Measurements from ENCODE around the gene CASP7. TPM values are rescaled to one million over a fixed set of nuclear protein-coding genes. Genes with fewer than 3 reads are reported as not detected.

CASP7 gene
- total RNA-seq, 1 experiment from 2014 or later: 4.7 TPM

DNA sequence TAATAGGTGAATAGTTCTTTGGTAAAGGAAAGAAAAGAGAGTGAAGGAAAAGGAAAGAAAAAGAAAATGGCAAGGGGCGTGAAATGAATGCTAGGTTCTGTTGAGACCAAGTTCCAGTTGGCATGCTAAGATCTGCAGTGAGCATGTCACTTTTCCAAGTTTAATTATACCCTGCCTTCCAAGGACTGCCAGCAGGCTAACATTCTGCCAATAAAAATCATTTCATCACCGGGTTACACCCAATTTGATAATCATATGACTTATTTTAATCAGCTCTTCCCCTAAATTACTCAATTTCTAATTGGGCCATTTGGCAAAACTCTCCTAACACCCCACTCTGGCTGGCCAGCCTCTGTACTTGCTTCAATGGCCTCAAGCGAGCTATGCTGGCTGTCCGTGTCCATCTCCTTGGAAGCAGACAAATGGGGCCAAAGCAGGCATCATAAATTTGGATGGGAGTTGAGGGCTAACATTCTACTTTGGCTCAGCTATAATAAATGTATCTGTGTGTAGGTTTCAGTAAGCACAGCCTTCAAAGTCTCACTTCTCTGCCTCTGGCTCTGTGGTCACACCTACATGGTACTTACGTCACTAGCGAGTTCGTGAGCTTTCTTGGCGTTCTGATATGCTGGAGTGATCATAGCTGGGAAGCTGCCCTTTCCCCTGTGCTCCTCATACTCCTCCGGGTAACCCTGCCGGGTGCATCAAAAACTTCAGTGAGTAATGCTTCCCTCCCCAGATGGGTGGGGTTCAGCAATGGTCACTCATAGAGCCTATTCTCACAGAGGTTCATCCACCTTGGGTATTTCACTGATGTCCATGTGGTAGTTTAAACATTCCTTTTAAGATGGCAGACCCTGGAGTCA is 33.1 kb upstream of the CASP7 start:
- no peak overlapping the region for H3K23ac ChIP-seq (ENCODE audit: insufficient read length, low read depth, low read length)
- no peaks in the 10 kb centered on the region for H3K4me1 ChIP-seq (ENCODE audit: insufficient read depth, low read length)
- H2BK15ac ChIP-seq (ENCODE audit: low read depth, low read length): no peak overlapping the region
- H4K5ac ChIP-seq (ENCODE audit: insufficient read length, low read depth, low read length): no peak overlapping the region
- no peak overlapping the region for H3K27ac Mint-ChIP-seq
- peaks cover 8% of the 10 kb centered on the region for H3K27me3 Mint-ChIP-seq (ENCODE audit: low read depth)
- no CpG with 5 or more reads among the region's 10 CpGs for WGBS (ENCODE audit: extremely low coverage, insufficient read length, low lambda C conversion rate)
- no peaks in the 10 kb centered on the region for H3K79me1 ChIP-seq (ENCODE audit: insufficient read depth, low read depth, low read length, poor library complexity, severe bottlenecking)
- H3K23me2 ChIP-seq (ENCODE audit: insufficient read length, low read depth, low read length, poor library complexity, severe bottlenecking): no peaks in the 10 kb centered on the region
- no peaks in the 10 kb centered on the region for H3K79me2 ChIP-seq (ENCODE audit: insufficient read depth, low read length)
- no peaks in the 10 kb centered on the region for H3K27me3 ChIP-seq (ENCODE audit: insufficient read depth, low read length)
- H2AK5ac ChIP-seq (ENCODE audit: insufficient read length, low read length): no peak overlapping the region
- no peaks in the 10 kb centered on the region for H4K20me1 ChIP-seq (ENCODE audit: control insufficient read depth, insufficient read depth, insufficient read length)
- H3K18ac ChIP-seq (ENCODE audit: insufficient read length, low read depth, low read length): no peak overlapping the region
- no peaks in the 10 kb centered on the region for H3K36me3 Mint-ChIP-seq (ENCODE audit: insufficient read depth in 1 of 3, low read depth in 3 of 3)
- TF ChIP-seq, protein P1, sequence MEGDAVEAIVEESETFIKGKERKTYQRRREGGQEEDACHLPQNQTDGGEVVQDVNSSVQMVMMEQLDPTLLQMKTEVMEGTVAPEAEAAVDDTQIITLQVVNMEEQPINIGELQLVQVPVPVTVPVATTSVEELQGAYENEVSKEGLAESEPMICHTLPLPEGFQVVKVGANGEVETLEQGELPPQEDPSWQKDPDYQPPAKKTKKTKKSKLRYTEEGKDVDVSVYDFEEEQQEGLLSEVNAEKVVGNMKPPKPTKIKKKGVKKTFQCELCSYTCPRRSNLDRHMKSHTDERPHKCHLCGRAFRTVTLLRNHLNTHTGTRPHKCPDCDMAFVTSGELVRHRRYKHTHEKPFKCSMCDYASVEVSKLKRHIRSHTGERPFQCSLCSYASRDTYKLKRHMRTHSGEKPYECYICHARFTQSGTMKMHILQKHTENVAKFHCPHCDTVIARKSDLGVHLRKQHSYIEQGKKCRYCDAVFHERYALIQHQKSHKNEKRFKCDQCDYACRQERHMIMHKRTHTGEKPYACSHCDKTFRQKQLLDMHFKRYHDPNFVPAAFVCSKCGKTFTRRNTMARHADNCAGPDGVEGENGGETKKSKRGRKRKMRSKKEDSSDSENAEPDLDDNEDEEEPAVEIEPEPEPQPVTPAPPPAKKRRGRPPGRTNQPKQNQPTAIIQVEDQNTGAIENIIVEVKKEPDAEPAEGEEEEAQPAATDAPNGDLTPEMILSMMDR (conservative IDR thresholded peaks at IDR 0.05): no peak
- H3T11ph ChIP-seq (ENCODE audit: low read length): no peak overlapping the region
- H2BK5ac ChIP-seq (ENCODE audit: insufficient read length, low read length): no peak overlapping the region
- H3K9ac ChIP-seq (ENCODE audit: extremely low read depth, insufficient read length, low read length): no peak overlapping the region
- no peaks in the 10 kb centered on the region for H3K9me3 ChIP-seq (ENCODE audit: control insufficient read depth, low read depth, low read length)
- H3K4me2 ChIP-seq (ENCODE audit: insufficient read depth, insufficient read length, low read length): no peak overlapping the region
- no peak overlapping the region for H3K27ac ChIP-seq (ENCODE audit: insufficient read length, low read depth, low read length)
- H3K14ac ChIP-seq (ENCODE audit: insufficient read depth, low read length): no peak overlapping the region
- H4K91ac ChIP-seq (ENCODE audit: insufficient read length, low read depth, low read length): no peak overlapping the region
- no peak overlapping the region for H3K4me3 Mint-ChIP-seq
- H3K4ac ChIP-seq (ENCODE audit: low read depth, low read length): no peak overlapping the region
- H3K4me1 Mint-ChIP-seq: peaks cover 0 to 6% of the 10 kb centered on the region in 2 experiments; a peak in 1 of 4 replicates
- no peak overlapping the region for H4K8ac ChIP-seq (replicated peaks; ENCODE audit: insufficient read length, low read depth, low read length)
- H2BK120ac ChIP-seq (ENCODE audit: low read depth, low read length, poor library complexity, severe bottlenecking): no peak overlapping the region
- no peaks in the 10 kb centered on the region for H3K9me3 Mint-ChIP-seq
- H2BK12ac ChIP-seq (ENCODE audit: insufficient read length, low read depth, low read length): no peak overlapping the region
- DNase-seq: no peak
- no peak overlapping the region for H2BK20ac ChIP-seq (ENCODE audit: low read depth, low read length, poor library complexity, severe bottlenecking)
- H2AFZ ChIP-seq (ENCODE audit: low read length): no peak overlapping the region
- H3K56ac ChIP-seq (ENCODE audit: insufficient read length, low read depth, low read length): no peak overlapping the region

Data from H9 (cell line).